WTC11 (cell line): ENCODE measurements around the gene COL4A6.
"Not testable (repeated sequence)": the region's sequence is repeated elsewhere in the genome, so short reads cannot be mapped to it uniquely, and the experiment has no call there.

ENCODE experiments used
- CTCF ChIP-seq: fragments of 200-600 bp; IDR thresholded peaks from 2 replicates; pipeline ENCODE4 v1.8.0; 2022; ENCODE audit warnings: antibody characterized with exemption
- E2F5 ChIP-seq: sonication (generic); formaldehyde crosslinking; IDR thresholded peaks from 2 replicates; pipeline ENCODE4 v1.8.1; 2022; ENCODE audit warnings: mild to moderate bottlenecking, moderate library complexity, missing genetic modification reagents
- JAZF1 ChIP-seq: fragments of 250-450 bp; sonication (Bioruptor Pico); IDR thresholded peaks from 2 replicates; pipeline ENCODE4 v1.9.0; 2021; ENCODE audit warnings: moderate library complexity, mild to moderate bottlenecking, inconsistent platforms
- OVOL2 ChIP-seq: fragments of 250-450 bp; sonication (Bioruptor Pico); IDR thresholded peaks from 2 replicates; pipeline ENCODE4 v1.9.0; 2021; ENCODE audit warnings: mild to moderate bottlenecking, borderline replicate concordance
- RORB ChIP-seq: fragments of 250-450 bp; sonication (Bioruptor Pico); IDR thresholded peaks from 2 replicates; pipeline ENCODE4 v1.9.0; 2021; ENCODE audit warnings: mild to moderate bottlenecking
- SP1 ChIP-seq: sonication (generic); formaldehyde crosslinking; conservative IDR thresholded peaks from 2 replicates; pipeline ENCODE4 v1.8.1; 2022; ENCODE audit warnings: missing genetic modification reagents
- USF2 ChIP-seq: sonication (generic); formaldehyde crosslinking; IDR thresholded peaks from 2 replicates; pipeline ENCODE4 v1.8.1; 2023; ENCODE audit warnings: mild to moderate bottlenecking, missing genetic modification reagents, moderate library complexity
- TF ChIP-seq, protein P1 (sequence below): sonication (generic); formaldehyde crosslinking; IDR thresholded peaks from 2 replicates; pipeline ENCODE4 v1.8.1; 2023; ENCODE audit warnings: mild to moderate bottlenecking, missing genetic modification reagents, moderate library complexity
- TF ChIP-seq, protein P2 (sequence below): sonication (generic); formaldehyde crosslinking; conservative IDR thresholded peaks from 2 replicates; pipeline ENCODE4 v1.8.1; 2022; ENCODE audit warnings: mild to moderate bottlenecking, missing genetic modification reagents
- TF ChIP-seq, protein P3 (sequence below): sonication (generic); formaldehyde crosslinking; IDR thresholded peaks from 2 replicates; pipeline ENCODE4 v1.8.0; 2022; ENCODE audit warnings: mild to moderate bottlenecking, missing genetic modification reagents

DNA sequence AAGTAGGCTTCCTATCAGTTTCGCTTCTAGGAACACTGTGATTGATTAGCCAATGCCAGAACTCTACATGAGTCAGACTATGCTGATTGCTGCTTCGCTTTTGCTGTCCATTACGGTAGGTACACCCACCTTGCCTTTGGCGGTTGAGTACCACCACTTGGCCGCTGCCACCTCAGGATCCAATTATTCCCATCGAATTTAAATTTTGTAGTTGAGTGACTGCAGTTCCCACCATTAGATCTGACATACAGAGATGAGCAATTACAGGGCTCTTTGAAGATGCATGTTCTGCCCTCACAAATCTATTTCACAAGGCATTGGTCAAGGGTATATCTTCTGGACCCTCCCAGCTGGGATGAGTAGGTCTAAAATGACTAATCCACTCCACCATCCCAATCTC, 43.3 kb upstream of the COL4A6 start:
- TF ChIP-seq USF2; CTCF; E2F5 (CRISPR knock-in tag); OVOL2 (CRISPR knock-in tag); RORB (CRISPR knock-in tag); JAZF1; SP1: not testable (repeated sequence)
- TF ChIP-seq, protein P1, sequence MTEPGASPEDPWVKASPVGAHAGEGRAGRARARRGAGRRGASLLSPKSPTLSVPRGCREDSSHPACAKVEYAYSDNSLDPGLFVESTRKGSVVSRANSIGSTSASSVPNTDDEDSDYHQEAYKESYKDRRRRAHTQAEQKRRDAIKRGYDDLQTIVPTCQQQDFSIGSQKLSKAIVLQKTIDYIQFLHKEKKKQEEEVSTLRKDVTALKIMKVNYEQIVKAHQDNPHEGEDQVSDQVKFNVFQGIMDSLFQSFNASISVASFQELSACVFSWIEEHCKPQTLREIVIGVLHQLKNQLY (CRISPR knock-in tag), result not testable (repeated sequence)
- TF ChIP-seq, protein P2, sequence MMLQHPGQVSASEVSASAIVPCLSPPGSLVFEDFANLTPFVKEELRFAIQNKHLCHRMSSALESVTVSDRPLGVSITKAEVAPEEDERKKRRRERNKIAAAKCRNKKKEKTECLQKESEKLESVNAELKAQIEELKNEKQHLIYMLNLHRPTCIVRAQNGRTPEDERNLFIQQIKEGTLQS, result not testable (repeated sequence)
- TF ChIP-seq, protein P3, sequence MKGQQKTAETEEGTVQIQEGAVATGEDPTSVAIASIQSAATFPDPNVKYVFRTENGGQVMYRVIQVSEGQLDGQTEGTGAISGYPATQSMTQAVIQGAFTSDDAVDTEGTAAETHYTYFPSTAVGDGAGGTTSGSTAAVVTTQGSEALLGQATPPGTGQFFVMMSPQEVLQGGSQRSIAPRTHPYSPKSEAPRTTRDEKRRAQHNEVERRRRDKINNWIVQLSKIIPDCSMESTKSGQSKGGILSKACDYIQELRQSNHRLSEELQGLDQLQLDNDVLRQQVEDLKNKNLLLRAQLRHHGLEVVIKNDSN (CRISPR knock-in tag), result not testable (repeated sequence)
